ENCODE results near the gene DENND11. TPM values are rescaled to one million over a fixed set of nuclear protein-coding genes. Genes with fewer than 3 reads are reported as not detected.

Gene DENND11
- total and polyA plus RNA-seq, 10 of the 15 experiments (the other 5 are each of a cell fraction or from before 2014, with no cell fraction given) = 2.7 to 47.0 (median 26.6) TPM

- 0 out of 2 replicates have a peak, but pooled peaks have one; percentile 33 for TF ChIP-seq MAX (IDR thresholded peaks at IDR 0.05; ENCODE audit: low read depth, low read length)
- peak; percentile 66 for TF ChIP-seq MEF2B (IDR thresholded peaks at IDR 0.05; ENCODE audit: partially characterized antibody, poor library complexity, severe bottlenecking)
- 0 out of 2 replicates have a peak, but pooled peaks have one; percentile 33 for TF ChIP-seq BMI1 (IDR thresholded peaks at IDR 0.05; ENCODE audit: borderline replicate concordance)
- no peak for TF ChIP-seq ZSCAN29 (IDR thresholded peaks at IDR 0.05)
- peak in 1 of 2 experiments; percentile 89; a peak in 2 of 4 replicates for TF ChIP-seq ETV6 (conservative IDR thresholded peaks at IDR 0.05 in 1 of 2, IDR thresholded peaks at IDR 0.05 in 1 of 2; ENCODE audit: borderline replicate concordance in 1 of 2, low read depth in 1 of 2)
- peak; percentile 63 for TF ChIP-seq GATAD2B (conservative IDR thresholded peaks at IDR 0.05; ENCODE audit: low read depth)
- no peak for TF ChIP-seq SUZ12 (IDR thresholded peaks at IDR 0.05; ENCODE audit: unreplicated experiment)
- peak; percentile 88 for TF ChIP-seq MEF2A (IDR thresholded peaks at IDR 0.05; ENCODE audit: insufficient read depth, low read depth, low read length)
- peak; percentile 96 for TF ChIP-seq IKZF1 (conservative IDR thresholded peaks at IDR 0.05)
- TF ChIP-seq PAX8 (IDR thresholded peaks at IDR 0.05) = 0 out of 2 replicates have a peak, but pooled peaks have one; percentile 82
- no peak for TF ChIP-seq CUX1 (IDR thresholded peaks at IDR 0.05; ENCODE audit: insufficient replicate concordance, low read depth, low read length)
- TF ChIP-seq, protein P1, sequence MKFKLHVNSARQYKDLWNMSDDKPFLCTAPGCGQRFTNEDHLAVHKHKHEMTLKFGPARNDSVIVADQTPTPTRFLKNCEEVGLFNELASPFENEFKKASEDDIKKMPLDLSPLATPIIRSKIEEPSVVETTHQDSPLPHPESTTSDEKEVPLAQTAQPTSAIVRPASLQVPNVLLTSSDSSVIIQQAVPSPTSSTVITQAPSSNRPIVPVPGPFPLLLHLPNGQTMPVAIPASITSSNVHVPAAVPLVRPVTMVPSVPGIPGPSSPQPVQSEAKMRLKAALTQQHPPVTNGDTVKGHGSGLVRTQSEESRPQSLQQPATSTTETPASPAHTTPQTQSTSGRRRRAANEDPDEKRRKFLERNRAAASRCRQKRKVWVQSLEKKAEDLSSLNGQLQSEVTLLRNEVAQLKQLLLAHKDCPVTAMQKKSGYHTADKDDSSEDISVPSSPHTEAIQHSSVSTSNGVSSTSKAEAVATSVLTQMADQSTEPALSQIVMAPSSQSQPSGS (IDR thresholded peaks at IDR 0.05; ENCODE audit: low read length) = peak; percentile 86; the same call in 1 of the 2 replicates
- peak; percentile 96 for TF ChIP-seq CREB1 (IDR thresholded peaks at IDR 0.05; ENCODE audit: low read depth)
- TF ChIP-seq RFX5 (IDR thresholded peaks at IDR 0.05; ENCODE audit: low read depth, low read length) = no peak
- TF ChIP-seq SREBF1 (IDR thresholded peaks at IDR 0.05; ENCODE audit: low read length) = peak; percentile 82
- no peak for TF ChIP-seq NFYB (IDR thresholded peaks at IDR 0.05; ENCODE audit: insufficient read depth, low read depth, low read length)
- 0 out of 2 replicates have a peak, but pooled peaks have one; percentile 4 for TF ChIP-seq IRF3 (IDR thresholded peaks at IDR 0.05)
Observed at GRCh38 chr7:141737836-141738591, 36.0 kb upstream of the DENND11 start, which contains the start of gene SSBP1 (continued).
